HUES64 (cell line): Measurements from ENCODE around the gene PELO.

Experiments used
- H3K27ac ChIP-seq: 2 replicates; pipeline ENCODE4 v1.7.0; 2013; ENCODE audit warnings: low read depth, low read length, inconsistent platforms
- H3K27me3 ChIP-seq: 2 replicates; pipeline ENCODE4 v1.6.1; 2013; ENCODE audit warnings: mild to moderate bottlenecking, low read length; ENCODE audit not compliant: insufficient read depth
- H3K36me3 ChIP-seq: 2 replicates; pipeline ENCODE4 v1.6.1; 2013; ENCODE audit warnings: mild to moderate bottlenecking, low read length; ENCODE audit not compliant: insufficient read depth
- H3K4me1 ChIP-seq: 2 replicates; pipeline ENCODE4 v1.6.1; 2013; ENCODE audit warnings: mild to moderate bottlenecking, low read length, moderate library complexity; ENCODE audit not compliant: insufficient read depth
- H3K4me3 ChIP-seq: 2 replicates; pipeline ENCODE4 v1.5.1; 2013; ENCODE audit warnings: mild to moderate bottlenecking, low read length, moderate library complexity
- H3K9ac ChIP-seq: 2 replicates; pipeline ENCODE4 v1.6.1; 2013; ENCODE audit warnings: mild to moderate bottlenecking, low read depth, low read length
- H3K9me3 ChIP-seq: 2 replicates; pipeline ENCODE4 v1.6.1; 2013; ENCODE audit warnings: low read depth, low read length; ENCODE audit not compliant: insufficient read depth
- WGBS: fragments of 150-250, 120-280 bp; methylation state at CpG from one replicate; pipeline ENCODE4 v1.1.7; 2013; ENCODE audit warnings: missing lambda C conversion rate; 5-methylcytosine and 5-hydroxymethylcytosine counted together

Gene PELO

DNA sequence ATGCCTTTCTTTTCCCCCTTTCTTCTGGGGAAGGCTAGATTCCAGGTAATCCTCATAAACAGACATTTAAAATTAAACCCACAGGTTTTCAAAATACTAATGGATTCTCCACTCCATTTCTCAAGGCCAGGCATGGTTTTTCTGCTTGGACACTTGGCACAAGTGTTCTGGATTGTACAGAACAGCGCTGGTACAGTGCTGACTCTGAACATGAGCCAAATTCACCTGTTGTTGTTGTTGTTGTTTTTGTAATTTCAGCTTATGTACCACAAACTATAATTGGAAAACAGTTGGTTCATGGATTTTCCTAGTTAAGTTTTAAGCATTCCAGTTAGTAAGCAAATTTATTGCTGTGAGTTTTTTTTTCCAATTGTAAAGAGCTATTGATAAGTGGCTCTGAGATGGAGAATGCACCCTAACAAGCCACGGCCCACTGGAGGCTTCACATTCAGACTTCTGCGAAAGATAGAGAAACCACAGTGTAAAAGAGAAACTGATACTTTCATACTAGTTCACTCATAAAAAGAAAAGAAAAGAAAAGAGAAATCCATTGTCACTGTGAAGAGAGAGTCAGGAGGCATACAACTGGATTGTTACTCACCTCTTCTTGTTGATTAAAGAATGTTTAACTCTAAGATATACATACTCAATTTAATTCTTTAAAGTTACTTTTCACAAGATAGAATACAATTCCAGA, 16.2 kb upstream of the PELO start:
- 96% methylated on average over 2 of the region's 3 CpGs for WGBS
- no peaks in the 10 kb centered on the region for H3K9me3 ChIP-seq
- H3K27ac ChIP-seq = no peak overlapping the region
- H3K27me3 ChIP-seq = no peaks in the 10 kb centered on the region
- H3K4me3 ChIP-seq = no peak overlapping the region
- no peak overlapping the region for H3K9ac ChIP-seq
- H3K36me3 ChIP-seq = no peaks in the 10 kb centered on the region
- H3K4me1 ChIP-seq = peaks cover 10% of the 10 kb centered on the region; the same call in 1 of the 2 replicates

GRCh38 chr5:52772668-52773067, 15.0 kb upstream of the PELO start:
- Histone ChIP-seq H3K27me3 (no peaks in the 10 kb centered on the region), H3K4me3 (no peak overlapping the region), H3K27ac (no peak overlapping the region), H3K36me3 (no peaks in the 10 kb centered on the region), H3K9ac (no peak overlapping the region), H3K4me1 (peaks cover 10% of the 10 kb centered on the region; the same call in 1 of the 2 replicates), H3K9me3 (no peaks in the 10 kb centered on the region)

GRCh38 chr5:52773342-52773741, 14.4 kb upstream of the PELO start:
- Histone ChIP-seq H3K4me3 (no peak overlapping the region), H3K9me3 (no peaks in the 10 kb centered on the region), H3K9ac (no peak overlapping the region), H3K4me1 (peaks cover 10% of the 10 kb centered on the region; the same call in 1 of the 2 replicates), H3K36me3 (no peaks in the 10 kb centered on the region), H3K27me3 (no peaks in the 10 kb centered on the region), H3K27ac (no peak overlapping the region)
- WGBS = 96% methylated on average over 2 of the region's 2 CpGs

DNA sequence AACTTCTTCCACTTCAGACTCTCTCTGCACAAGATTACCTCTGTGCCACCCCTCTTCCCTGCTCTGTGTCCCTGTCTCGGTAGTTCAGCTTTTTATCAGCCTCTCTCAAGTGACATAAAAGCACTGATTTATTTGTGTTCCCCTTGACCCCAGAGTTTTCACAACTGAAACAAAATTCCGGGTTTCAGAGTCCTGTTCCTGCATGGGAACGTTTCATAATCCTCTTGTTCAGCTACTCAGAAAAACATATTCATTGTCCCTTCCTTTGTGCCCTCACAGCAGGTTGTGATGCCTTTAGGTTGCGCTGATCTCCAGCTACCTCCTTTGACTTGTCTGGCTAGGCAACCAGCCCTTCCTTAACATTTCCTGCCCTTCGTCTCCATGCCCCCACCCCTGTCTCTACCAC, 13.7 kb upstream of the PELO start:
- Histone ChIP-seq H3K9me3 (no peaks in the 10 kb centered on the region), H3K27me3 (no peaks in the 10 kb centered on the region), H3K9ac (no peak overlapping the region), H3K36me3 (no peaks in the 10 kb centered on the region), H3K4me1 (peaks cover 10% of the 10 kb centered on the region; the same call in 1 of the 2 replicates), H3K27ac (no peak overlapping the region), H3K4me3 (no peak overlapping the region)
- 27% methylated on average over 5 of the region's 5 CpGs for WGBS

GRCh38 chr5:52776116-52776515, 11.6 kb upstream of the PELO start:
- no peak overlapping the region for H3K4me3 ChIP-seq
- H3K9ac ChIP-seq = no peak overlapping the region
- H3K27me3 ChIP-seq = no peaks in the 10 kb centered on the region
- 88% methylated on average over 2 of the region's 2 CpGs for WGBS
- peaks cover 10% of the 10 kb centered on the region; the same call in 1 of the 2 replicates for H3K4me1 ChIP-seq
- no peak overlapping the region for H3K27ac ChIP-seq
- H3K36me3 ChIP-seq = no peaks in the 10 kb centered on the region
- no peaks in the 10 kb centered on the region for H3K9me3 ChIP-seq

DNA sequence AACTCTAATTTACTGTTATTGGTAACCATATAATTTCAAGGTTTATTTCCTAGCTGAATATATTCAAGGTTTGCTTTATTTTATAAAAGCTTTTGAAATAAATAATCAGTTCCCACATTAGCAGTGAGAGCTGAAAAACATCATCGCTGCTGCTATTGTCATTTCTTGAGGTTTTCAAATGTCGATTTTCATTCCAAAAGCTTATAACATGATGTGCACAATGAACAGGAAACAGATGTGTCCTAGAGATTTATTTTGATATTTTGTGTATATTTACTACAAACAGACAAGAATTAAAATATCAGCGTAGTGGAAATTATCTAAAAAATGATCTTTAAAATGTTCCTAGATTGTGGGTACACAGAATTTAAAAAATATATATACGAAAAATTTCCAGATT, 10.5 kb upstream of the PELO start:
- Histone ChIP-seq H3K27ac (no peak overlapping the region), H3K9me3 (no peaks in the 10 kb centered on the region)
- 91% methylated on average over 2 of the region's 4 CpGs for WGBS

GRCh38 chr5:52778781-52779180, 8.9 kb upstream of the PELO start:
- Histone ChIP-seq H3K36me3 (no peaks in the 10 kb centered on the region), H3K4me3 (no peak overlapping the region), H3K9me3 (no peaks in the 10 kb centered on the region), H3K27ac (no peak overlapping the region), H3K9ac (no peak overlapping the region), H3K4me1 (peaks cover 7% of the 10 kb centered on the region; the same call in 1 of the 2 replicates), H3K27me3 (no peaks in the 10 kb centered on the region)
- WGBS = 100% methylated on average over 1 of the region's 1 CpG

More for the DNA sequence above, 10.5 kb upstream of the PELO start:
- peaks cover 10% of the 10 kb centered on the region; the same call in 1 of the 2 replicates for H3K4me1 ChIP-seq
- H3K27me3 ChIP-seq = no peaks in the 10 kb centered on the region
- no peaks in the 10 kb centered on the region for H3K36me3 ChIP-seq
- no peak overlapping the region for H3K4me3 ChIP-seq
- H3K9ac ChIP-seq = no peak overlapping the region

DNA sequence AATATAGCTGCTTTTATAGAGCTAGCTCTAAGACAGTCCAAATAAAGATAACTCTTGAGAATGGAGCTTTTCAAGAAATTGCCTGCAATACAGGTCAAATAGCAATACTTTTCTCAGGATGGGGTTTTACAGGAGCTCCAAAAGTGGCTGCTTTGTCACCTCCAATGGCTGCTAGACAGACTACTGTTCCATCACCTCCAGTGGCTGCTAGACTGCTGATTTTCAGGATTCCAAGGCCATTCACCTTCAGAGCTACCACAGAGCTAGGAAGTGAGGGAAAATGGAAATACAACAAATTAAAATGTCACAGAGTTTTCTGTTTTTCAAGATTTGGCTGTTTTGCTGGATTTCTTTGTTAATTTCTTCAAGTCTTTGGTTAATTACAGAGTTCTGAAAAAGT, 8.5 kb upstream of the PELO start:
- no peaks in the 10 kb centered on the region for H3K27me3 ChIP-seq
- peaks cover 3% of the 10 kb centered on the region; the same call in 1 of the 2 replicates for H3K4me1 ChIP-seq
- no peak overlapping the region for H3K27ac ChIP-seq
- no peak overlapping the region for H3K9ac ChIP-seq
- H3K36me3 ChIP-seq = no peaks in the 10 kb centered on the region
- H3K4me3 ChIP-seq = no peak overlapping the region
- H3K9me3 ChIP-seq = no peaks in the 10 kb centered on the region

GRCh38 chr5:52783226-52783959, 4.3 kb upstream of the PELO start:
- no peaks in the 10 kb centered on the region for H3K9me3 ChIP-seq

DNA sequence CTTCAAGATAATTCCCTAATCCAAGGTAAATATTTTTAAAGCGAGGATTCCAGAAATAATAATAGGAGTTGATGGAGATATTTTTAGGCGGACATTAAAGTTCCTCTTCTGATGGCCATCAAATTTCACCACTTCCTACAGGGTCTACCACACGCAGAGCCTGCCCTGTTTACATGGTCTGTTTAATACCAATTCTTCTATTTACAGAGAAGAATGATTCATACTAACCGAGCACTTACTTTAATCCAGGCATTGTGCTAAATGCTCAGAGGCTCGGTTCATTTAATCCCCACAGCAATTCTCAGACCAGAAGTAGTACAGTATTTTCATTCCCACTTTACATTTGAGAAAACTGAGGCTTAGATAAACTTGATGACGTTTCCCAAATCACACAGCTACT, 3.0 kb upstream of the PELO start:
- Histone ChIP-seq H3K9me3 (no peaks in the 10 kb centered on the region), H3K36me3 (no peaks in the 10 kb centered on the region), H3K4me3 (no peak overlapping the region), H3K4me1 (peaks cover 8% of the 10 kb centered on the region; the same call in 1 of the 2 replicates), H3K27me3 (peaks cover 19% of the 10 kb centered on the region; the same call in 1 of the 2 replicates), H3K27ac (no peak overlapping the region), H3K9ac (no peak overlapping the region)
- 92% methylated on average over 4 of the region's 6 CpGs for WGBS

More at GRCh38 chr5:52783226-52783959, 4.3 kb upstream of the PELO start:
- Histone ChIP-seq H3K4me3 (no peak overlapping the region), H3K27ac (no peak overlapping the region), H3K4me1 (no peaks in the 10 kb centered on the region), H3K36me3 (no peaks in the 10 kb centered on the region), H3K27me3 (peaks cover 8% of the 10 kb centered on the region; the same call in 1 of the 2 replicates), H3K9ac (no peak overlapping the region)
- WGBS = 85% methylated on average over 1 of the region's 2 CpGs

DNA sequence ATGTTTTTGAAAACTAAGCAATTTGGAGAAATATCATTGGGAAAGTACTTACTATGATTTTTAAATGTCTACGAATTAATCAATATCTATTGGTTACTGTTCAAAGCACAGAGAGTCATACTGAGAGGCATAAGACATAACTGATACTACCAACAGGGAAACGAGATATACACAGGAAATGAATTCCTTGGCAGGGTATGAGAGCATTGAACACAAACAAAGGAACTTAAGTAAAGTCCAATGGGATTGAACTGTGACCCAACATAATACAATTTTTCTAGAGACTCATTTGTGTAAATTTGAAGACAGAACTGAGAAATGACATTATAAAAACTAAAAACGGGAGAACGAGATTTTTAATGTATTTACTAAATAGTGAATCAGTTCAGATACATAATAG, 1.3 kb upstream of the PELO start:
- no peaks in the 10 kb centered on the region for H3K36me3 ChIP-seq
- peaks cover 23% of the 10 kb centered on the region; the same call in 1 of the 2 replicates for H3K27me3 ChIP-seq
- H3K27ac ChIP-seq = no peak overlapping the region
- H3K4me1 ChIP-seq = peaks cover 8% of the 10 kb centered on the region; the same call in 1 of the 2 replicates
- no peaks in the 10 kb centered on the region for H3K9me3 ChIP-seq
- 100% methylated on average over 1 of the region's 4 CpGs for WGBS
- H3K9ac ChIP-seq = no peak overlapping the region
- no peak overlapping the region for H3K4me3 ChIP-seq
